ENCODE measurements around the gene ACKR3.

ACKR3 gene

DNA sequence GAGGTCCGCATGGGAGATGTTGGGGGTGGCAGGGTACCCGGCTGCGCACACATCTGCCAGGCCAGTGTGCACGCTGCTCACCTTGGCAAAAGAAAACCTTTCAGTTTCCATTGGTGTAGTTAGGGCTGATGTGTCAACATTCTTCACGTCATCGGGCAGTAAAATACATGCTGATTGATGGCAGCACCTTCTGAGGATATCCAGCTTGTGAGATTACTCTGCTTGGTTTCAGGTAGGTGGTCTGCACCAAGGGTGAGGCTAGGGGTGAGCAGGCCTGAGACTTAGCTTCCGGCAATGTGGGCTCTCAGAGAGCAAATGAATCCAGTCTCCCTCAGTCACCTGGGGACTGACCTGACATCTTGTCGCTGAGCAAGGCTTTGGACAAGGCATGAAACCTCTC is 19.3 kb upstream of the ACKR3 start:
- DNase-seq, result no peak

DNA sequence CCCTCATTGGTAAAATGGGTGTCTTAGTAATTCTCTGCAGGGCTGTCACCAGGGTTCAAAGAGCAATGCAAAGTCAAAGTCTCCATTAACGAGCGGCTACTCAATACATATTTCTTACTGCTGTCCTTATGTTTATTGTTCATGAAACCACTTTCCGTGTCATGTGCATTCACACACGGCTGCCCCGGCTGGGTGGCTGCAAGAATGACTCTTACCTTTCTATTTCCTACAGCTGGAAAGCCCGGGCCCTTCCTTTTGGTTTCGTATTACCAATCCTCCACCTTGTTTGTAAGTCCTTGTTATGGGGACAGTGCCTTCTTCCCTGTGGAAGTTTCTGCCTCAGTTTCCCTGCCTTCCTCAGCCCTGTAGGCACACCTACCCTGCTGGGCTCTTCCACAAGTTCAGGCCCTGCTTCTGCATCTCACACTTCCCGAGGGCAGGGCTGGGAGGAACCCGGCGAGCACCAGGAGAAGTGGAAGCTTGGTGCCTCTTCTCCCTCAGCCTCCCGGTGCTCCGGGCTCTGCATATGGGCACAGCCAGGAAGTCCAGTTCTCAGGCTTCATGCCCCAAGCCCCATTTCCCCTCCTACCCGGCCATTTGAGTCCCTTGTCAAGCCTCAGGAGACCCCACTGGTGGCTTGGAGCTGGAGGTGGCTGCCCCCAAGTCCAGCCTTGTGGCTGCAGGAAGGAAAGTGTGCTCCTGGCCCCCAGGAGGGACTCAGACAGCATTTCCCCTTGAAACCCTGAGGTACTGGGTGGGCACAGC is 18.7 kb upstream of the ACKR3 start:
- no peak for DNase-seq

DNA sequence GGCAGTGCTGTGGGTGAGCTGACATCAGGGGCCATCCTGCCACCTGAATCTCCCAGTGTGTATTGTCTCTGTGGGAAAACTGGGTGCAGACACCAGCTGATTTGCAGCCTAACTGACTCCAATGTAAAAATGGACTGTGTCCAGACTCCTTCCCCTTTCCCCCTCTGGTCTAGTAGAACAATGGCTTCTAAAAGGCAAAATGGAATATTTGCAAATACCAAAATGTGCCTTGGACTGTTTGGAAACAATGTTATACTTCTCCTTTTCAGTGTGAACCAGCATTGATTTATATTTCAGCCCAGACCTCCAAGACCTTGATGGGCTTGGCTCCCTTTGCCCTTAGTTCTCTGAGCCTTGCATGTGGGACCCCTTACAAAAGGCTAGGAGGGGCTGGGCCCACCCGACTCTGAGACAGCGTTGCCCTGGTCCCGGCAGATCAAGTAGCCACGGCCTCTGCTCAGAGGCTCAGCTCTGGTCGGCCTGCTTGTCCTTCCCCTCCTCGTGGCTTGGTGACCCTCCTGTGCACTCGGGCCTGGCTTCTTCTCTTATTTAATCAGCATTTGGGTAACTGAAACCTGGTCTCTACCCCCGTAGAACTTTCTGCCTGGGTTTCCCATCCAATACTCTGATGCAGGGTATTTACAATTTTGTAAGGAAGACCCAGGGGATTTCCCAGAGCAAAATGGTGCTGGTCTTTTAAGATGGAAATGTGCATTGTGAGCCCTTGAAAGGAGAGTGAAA is 18.0 kb upstream of the ACKR3 start:
- DNase-seq, result no peak

DNA sequence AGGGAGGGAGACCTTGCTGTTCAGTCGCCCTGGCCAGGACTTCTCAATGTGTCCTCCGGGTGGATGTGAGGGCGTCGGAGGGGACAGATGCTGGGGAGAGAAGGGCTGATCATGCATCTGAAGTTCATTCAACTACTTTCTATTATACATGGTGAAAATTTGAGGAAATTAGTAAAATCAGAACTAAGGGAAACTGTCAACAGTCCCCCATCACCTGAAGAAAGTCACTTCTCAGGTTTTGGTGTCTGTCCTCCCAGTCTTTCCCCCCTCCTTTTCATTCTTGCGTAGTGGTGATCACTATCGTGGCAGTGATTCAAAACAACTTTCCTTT is 17.4 kb upstream of the ACKR3 start:
- no peak for DNase-seq

DNA sequence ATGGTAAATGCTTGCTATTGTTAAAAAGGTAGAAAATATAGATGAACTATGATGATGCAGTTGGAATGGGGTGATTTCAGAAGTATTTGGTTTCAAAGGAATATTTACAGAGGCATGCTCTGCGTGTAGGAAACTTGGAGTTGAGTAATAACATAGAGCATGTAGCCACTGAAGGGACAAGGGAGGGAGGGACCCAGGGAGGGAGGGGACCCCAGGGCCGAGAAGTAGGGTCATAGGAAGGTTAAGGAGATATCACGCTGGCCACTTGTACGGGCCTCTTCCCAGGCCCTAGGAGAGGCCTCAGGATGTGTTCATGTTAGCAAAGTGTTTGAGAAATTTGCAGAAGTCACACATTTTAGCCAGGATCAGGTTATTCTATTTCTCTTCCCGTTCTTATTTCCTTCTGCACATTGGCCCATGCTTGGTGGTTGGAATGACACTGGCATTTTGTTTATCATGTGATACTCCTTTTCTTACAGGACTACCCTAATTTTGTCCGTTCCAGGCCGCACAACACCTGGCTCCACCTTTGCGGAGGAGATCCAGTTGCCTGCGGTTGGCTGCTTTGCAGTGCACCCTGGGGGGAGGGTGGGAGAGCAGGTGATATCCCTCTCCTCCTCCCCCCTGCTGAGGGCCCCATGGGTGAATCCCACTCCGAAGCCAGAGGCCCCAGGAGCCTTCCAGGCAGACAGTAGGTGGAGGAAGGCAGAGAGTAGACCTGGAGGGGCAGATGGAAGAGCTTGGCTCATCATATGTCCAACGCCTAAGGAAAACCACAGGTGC is 16.9 kb upstream of the ACKR3 start:
- no peak for DNase-seq

DNA sequence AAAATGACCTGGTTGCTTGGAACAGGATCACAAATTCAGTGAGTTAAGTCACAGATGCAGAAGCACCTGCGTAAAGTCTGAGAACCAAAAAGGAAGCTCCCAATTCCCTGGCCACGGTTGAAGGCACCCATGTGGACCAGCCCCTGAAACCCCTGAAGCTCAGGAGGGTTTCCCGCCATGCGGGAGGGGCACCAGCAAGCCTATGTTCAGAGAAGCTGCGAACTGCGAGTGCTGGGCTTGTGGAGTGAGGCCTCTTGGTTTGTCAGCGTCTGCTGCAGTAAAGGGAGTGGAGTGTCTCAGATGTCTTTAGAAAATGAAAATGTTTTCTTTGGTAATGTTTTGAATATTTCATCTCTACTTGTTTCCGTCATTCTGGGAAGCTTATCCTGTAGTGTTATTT is 16.1 kb upstream of the ACKR3 start:
- DNase-seq, result no peak

DNA sequence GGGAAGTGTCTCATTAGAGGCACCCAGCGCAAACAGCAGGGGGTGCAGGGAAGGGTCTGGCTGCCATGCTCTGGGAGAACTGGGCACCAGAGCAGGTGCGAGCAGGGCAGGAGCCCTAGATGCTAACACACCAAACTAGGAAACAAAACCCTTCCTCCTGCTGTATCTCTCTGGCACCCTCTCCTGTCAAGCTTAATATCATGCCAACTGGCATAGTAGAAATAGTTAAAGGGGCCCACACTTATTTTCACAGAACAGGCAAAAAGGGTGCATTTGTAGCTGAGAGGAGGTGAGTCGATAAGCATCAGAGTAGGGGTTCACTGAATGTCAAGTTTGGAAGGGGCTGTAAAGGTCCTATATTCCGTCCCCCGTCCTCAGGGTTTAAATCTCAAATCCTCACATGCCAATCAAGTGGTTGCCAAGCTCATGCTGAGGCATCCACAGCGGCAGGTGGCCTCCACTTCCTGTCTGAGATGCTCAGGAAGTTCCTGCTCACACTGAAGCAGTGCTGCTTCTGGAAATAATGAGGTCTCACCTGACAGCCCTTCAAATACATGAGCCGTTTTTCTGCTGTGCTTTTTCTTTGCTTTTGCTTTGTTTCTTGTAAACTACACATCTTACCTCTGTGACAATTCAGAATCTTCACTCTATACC is 14.9 kb upstream of the ACKR3 start:
- DNase-seq, result no peak

DNA sequence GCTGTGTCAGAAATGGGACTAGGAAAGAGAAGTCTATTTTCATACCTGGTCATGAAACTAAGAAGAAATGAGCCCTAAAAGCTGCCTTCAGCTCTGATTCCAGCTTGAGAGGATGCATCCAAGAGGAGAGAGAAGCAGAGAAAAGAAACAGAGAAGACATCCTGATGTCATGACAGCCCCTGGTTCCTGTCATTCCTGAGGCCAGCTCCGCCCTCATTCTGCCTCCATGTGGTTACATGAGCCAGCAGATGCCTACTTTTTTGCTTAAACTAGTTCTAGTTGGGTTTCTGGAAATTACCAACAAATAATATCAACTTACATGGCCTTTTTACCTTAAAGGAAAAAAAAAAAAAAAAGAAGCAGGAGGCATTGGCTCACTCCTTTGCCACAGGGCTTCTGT is 14.1 kb upstream of the ACKR3 start:
- no peak for DNase-seq

DNA sequence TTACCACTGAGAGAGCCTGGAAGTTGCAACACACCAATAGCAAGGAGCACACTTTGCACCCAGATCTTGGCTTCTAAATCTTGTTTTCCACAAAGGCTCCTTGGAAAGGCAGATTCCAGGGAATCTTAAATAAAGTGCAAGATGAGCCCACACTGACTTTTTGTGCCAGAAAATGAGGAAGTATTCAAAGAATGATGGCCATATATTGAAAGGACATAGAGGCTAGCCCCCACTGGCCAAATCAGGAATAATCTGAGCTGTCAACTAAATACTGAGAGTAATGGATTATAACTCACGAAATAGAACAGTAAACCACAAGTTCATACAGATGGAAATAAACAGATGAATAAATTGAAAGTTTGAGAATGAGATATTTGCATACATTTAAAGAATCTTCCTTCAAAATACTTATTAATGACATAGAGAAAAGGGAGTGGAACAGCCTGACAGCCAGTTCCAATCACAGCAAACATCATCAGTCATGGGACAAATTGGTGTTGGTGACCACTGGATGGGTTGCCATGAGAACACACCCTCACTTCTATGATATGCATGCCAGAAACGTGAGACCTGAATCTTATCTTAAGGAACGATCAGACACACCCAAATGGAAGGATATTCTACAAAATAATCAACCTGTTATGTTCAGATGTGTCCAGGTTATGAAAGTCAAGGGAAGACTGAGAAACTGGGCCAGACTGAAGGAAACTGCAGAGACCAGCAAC is 12.2 kb upstream of the ACKR3 start:
- peak; percentile 31 for DNase-seq

DNA sequence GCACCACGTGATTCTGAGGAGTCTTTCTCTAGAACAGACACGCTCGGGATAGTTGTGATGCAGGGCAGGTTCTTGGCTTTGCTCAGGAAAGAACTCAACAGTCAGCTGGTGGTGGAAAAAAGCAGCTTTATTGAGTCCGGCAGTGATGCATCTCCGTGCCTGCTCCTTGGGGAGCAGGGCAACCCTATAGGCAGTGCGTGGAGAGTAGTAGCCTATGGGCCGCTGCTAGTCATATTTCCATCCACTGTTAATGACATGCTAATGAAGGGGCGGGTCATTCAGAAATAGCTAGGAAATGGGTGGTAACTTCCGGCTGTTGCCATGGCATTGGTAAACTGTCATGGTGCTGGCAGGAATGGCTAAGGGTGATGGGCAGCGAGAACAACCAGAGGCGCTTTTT is 11.6 kb upstream of the ACKR3 start:
- no peak for DNase-seq

DNA sequence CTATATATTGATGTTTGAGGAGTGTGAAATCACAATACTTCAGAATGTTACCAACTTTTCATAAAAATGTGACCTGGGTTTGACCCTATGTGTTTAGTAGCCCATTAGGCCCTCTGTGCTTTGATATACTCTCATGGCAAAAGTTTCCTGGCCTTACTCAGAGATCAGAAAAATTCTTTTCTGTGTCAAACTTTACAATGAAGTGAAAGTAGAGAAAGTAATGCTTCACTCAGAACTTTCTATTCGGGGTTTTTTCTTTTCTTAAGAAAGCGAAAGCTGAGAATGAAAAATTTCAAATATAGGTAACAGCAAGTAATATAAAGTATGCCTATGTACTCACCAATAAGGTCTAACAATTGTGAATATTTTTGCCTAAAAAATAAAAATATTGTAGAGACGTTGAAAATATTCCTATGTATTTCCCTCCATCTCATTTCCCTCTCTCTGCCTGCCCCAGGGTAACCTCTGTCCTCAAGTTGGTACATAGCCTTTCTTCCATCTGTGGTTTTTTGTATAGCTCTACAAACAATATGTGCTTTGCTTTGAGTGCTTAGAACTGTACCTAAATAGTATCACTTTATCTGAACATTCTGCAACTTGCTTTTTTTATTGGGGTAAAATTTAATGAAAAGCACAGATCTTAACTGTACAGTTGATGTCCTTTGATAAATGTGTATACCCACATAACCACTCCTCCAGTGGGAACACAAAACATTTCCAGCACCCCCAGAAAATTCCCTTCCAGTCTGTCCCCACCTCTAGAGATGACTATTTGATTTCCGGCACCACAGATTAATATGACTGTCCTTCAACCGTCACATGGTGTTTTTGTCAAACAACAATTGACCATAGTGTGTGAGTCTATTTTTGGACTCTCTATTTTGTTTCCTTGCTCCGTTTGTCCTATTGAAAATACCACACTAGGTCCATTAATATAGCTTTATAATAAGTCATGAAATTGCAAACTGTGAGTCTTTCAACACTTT is 10.3 kb upstream of the ACKR3 start:
- no peak for DNase-seq

DNA sequence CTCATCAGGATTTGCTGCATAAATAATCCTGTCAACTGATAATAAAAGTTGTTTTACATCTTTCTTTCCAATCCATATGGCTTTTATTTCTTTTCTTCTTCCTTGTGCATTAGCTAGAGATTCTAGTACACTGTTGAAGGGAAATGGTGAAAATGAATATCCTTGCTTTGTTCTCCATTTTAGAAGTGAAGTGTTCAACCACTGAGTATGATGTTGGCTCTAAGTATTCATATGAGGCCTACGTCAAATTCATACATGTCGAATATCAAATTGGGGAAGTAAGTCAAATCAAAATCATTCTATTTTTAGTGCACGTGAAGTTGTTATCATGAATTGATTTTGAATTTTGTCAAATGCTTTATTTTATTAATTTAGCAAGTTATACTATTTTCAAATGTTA is 7.8 kb upstream of the ACKR3 start:
- DNase-seq, result no peak

DNA sequence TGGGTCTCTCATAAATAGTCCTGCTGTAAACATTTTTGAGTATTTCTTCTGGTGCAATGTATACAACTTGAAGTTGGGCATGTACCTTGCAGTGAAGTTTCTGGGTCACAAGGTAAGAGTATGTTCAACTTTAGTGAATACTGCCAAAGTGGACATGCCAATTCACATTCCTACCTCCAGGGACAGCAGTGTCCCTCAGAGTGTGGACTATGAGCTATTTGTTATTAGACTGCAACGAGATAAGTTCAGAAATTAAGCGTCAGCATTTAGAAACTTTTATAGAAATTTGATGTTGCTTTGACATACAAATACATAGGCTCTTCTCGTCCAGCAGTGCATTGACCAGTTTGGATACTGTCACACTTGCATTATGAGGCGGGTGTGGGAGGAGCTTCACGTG is 7.2 kb upstream of the ACKR3 start:
- DNase-seq, result no peak

DNA sequence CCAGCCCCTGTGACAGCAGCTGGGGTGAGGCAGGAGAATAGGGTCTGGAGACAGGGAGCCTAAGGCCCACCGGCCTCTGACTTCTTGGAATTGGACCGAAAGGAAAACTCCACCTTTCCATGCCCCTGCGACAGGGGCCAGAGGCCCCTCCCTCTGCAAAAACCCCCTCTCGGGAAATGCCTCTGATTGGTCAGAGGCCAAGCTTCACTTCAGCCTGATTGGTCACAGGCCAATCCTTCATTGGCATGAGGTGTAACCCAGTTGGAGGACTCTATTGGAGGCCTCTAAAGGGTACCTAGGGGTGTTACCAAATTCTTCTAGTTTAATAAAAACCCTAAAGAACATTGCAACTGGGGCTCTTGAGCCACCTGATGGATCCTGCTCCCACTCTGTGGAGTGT is 5.7 kb upstream of the ACKR3 start:
- no peak for DNase-seq

DNA sequence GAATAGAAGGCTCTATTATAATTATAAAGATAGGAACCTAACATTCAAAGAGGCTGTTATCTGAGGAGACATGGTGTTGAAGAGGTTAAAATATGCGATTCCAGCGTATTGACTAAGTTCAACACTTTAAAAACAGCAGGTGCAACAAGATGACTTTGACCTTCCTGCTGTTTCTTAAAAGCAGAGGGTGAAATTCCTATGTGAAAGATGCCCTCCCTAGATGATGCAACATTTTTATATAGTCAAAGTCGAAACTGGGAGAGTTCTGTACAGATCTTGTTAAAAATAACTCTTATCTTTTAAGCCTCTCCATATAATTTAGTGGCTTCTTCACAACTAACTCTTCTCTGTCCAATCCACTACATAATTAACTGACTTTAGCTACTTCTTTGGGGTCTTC is 4.4 kb upstream of the ACKR3 start:
- no peak for DNase-seq

DNA sequence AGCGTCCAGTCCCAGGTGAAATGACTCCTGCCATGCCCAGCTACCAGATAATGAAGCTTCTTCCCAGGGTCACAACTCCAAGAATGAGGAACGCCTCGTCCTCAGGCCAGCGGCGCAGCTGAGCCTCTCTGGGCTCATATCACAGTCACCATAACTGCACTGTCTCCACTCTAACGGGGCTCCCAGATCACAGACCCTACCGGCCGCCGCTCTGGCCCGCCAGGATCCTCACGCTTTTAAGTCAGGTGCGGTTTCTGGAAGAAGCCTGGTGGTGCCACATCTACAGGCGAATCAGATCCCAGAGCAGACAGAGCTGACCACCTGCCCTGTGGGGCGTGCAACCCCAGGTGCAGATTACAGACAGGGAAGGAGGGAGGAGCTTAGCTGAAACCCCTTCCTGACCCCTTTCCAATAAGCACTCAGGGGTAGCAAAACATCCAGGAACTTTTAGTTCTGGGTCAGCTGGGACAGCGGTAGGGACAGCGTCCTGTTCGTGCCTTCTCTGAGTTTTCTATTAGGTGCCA is 3.7 kb upstream of the ACKR3 start:
- DNase-seq, result no peak

DNA sequence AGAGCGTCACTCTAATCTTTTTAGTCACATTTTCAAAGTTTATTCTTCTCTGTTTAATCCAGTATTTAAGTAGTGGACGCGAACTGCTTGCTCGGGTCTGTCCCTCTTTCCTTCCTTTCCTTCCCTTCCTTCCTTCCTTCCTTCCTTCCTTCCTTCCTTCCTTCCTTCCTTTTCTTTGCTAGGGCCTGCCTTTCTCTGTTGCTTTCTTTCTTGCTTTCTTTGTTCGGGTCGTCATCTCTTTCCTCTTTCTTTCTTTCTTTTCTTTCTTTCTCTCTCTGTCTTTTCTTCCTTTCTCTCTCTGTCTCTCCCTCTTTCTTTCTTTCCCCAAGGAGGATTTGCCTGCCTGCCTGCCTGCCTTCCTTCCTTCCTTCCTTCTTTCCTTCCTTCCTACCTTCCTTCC is 3.0 kb upstream of the ACKR3 start:
- DNase-seq, result no peak

DNA sequence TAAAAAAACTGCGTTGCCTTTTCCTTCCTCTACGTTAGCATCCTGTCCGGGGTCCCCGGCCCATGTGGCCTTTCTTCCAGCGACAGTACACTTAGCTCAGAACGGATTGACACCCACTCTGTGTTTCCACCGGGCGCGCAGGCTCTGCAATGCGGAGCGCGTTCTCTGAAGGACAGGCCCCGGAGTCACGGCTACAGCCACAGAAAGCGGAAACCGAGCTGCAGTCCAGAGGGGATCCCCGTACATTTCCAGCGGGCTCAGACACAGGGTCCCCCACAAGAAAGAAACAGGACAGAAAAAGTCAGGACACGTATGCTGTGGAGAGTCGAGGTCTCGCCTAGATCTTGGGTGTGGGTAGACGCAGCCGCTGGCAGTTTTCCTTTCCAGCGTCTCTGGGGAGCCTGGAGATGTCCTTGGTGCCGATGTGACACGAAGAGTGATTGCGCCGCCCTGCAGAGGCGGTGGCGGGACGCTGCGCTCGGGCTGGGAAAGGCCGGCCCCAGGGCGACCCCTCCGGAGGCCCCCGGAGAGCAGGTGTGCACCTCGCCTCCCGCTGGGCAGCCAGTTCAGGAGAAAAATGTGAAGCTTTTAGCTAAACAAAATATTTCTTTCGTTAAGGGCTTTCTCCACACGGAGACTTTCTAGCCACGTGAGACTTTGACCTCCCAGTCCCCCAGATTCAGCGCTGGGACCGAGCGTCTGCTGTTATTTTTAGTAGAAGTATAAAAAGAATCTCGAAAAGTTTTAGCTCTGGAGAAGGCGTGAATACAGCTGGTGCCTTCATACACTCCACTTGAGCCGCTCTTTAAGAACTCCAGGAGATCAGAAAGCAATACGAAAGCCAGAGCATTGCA is 1.3 kb upstream of the ACKR3 start:
- no peak for DNase-seq

DNA sequence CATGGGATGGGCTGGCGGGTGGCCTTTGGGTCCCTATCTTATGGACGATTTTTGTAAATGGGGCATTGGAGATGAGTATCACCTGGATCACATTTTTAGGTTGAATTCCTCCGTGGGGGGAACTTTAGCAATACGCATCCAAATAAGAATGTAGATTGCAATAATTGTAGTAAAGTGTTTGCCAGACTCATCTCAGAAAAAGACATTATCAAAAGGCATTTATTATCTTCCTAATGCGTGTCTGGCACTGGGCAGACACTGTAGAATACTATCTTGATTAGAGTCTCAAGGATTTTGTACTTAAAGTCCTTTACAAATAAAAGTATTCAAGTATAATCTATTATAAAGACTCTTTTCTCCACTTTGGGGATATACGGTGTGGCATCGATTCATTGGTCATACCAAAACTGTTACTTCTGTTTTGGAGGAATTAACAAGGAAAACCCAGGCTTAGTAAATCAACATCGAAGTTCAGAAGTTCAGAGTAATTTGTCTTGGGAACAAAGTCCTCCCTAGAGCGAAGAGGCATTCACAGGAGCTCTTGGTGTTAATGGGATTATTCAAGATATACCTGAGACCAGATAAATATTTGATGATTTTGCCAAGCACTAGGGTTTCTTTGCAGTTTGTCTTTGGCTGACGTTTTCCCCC is 578 bp upstream of the ACKR3 start:
- no peak for DNase-seq
